22Rv1 (cell line): ENCODE measurements around the gene RNF223.

ENCODE experiments used
- ZFX ChIP-seq: fragments of 450-650 bp; IDR thresholded peaks from 2 replicates; pipeline ENCODE4 v1.6.1; 2017; ENCODE audit warnings: antibody characterized with exemption, borderline replicate concordance
- TF ChIP-seq, protein P1 (sequence below): fragments of 450-650 bp; IDR thresholded peaks from 2 replicates; pipeline ENCODE4 v1.5.1; 2017; ENCODE audit warnings: mild to moderate bottlenecking

- TF ChIP-seq, protein P1, sequence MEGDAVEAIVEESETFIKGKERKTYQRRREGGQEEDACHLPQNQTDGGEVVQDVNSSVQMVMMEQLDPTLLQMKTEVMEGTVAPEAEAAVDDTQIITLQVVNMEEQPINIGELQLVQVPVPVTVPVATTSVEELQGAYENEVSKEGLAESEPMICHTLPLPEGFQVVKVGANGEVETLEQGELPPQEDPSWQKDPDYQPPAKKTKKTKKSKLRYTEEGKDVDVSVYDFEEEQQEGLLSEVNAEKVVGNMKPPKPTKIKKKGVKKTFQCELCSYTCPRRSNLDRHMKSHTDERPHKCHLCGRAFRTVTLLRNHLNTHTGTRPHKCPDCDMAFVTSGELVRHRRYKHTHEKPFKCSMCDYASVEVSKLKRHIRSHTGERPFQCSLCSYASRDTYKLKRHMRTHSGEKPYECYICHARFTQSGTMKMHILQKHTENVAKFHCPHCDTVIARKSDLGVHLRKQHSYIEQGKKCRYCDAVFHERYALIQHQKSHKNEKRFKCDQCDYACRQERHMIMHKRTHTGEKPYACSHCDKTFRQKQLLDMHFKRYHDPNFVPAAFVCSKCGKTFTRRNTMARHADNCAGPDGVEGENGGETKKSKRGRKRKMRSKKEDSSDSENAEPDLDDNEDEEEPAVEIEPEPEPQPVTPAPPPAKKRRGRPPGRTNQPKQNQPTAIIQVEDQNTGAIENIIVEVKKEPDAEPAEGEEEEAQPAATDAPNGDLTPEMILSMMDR, result no peak
- TF ChIP-seq ZFX, result no peak
Observed at GRCh38 chr1:1098681-1099421, 24.7 kb upstream of the RNF223 start.
